ENCODE data around the gene GGT1. TPM values are rescaled to one million over a fixed set of nuclear protein-coding genes. Genes with fewer than 3 reads are reported as not detected.

The GGT1 gene
- total RNA-seq, 2 experiments from 2014 or later = 19.7 to 20.1 TPM

DNA sequence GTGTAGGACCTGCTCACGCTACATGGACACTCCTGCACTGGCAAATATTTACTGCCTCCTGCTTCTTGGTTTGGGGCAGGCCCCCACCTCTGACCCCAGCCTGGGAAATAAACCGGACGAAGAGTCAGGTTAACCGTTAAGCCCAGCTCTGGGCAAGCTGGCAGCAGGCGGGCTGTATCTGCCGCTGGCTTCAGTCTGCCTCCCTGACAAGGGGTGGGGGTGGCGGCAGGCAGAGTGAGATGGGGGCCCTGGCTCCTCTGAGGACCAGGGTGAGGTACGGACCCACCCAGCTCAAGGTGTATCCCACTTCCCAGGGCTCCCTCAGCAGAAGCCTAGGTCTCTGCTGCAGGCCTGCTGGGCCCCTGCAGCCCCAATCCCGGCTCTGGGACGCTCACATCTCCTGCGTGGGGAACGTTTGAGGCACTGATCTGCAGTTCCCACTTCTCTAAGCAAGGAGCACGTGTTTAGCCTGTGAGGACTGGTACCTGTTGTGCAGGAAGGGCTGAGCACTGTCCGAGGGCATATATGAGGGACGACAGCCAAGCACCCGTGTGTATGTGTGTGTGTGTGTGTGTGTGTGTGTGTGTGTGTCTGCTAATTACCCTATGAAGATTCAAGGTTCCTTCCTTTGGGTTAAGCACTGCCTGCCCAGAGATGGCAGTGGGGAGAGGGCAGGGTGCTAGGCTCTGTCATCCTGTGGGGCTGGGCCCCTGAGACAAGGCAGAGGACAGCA lies 9.0 kb upstream of the GGT1 start:
- POLR2A ChIA-PET = no interaction called here
- Mint-ChIP-seq H3K4me3 (no peak overlapping the region), H3K27ac (no peak overlapping the region), H3K36me3 (ENCODE audit: low read depth) (no peaks in the 10 kb centered on the region), H3K9me3 (no peaks in the 10 kb centered on the region), H3K4me1 (ENCODE audit: low read depth) (peaks cover 5% of the 10 kb centered on the region), H3K27me3 (peaks cover 6% of the 10 kb centered on the region)
- no peaks in the 10 kb centered on the region for H3K36me3 ChIP-seq (ENCODE audit: insufficient read depth, low read length)
- peaks cover 0 to 4% of the 10 kb centered on the region in 2 experiments for H3K9me3 ChIP-seq (ENCODE audit: control insufficient read depth in 1 of 2, insufficient read depth in 1 of 2, low read length in 2 of 2)
- intact Hi-C loops (cut with DNase I, micrococcal nuclease) = no loop called here
- peaks cover 3 to 6% of the 10 kb centered on the region in 2 experiments for H3K27me3 ChIP-seq (ENCODE audit: control insufficient read depth in 1 of 2, insufficient read depth in 2 of 2, low read length in 2 of 2)
- TF ChIP-seq CTCF (IDR thresholded peaks at IDR 0.05) = no peak
- H3K4me1 ChIP-seq (ENCODE audit: insufficient read depth, low read length) = peaks cover 12% of the 10 kb centered on the region
- ATAC-seq (ENCODE audit: poor library complexity) = no peak
- DNase-seq = peak in 1 of 14 experiments; percentile 7
- H3K27ac ChIP-seq (ENCODE audit: low read depth in 1 of 2, low read length in 2 of 2) = no peak overlapping the region
- H3K4me3 ChIP-seq (ENCODE audit: low read length) = no peak overlapping the region
- CTCF ChIA-PET = interaction anchor here (0.6 kb wide), 1 partner anchor 34 kb away, joined by 4 read pairs; no protein-coding TSS in a partner anchor

DNA sequence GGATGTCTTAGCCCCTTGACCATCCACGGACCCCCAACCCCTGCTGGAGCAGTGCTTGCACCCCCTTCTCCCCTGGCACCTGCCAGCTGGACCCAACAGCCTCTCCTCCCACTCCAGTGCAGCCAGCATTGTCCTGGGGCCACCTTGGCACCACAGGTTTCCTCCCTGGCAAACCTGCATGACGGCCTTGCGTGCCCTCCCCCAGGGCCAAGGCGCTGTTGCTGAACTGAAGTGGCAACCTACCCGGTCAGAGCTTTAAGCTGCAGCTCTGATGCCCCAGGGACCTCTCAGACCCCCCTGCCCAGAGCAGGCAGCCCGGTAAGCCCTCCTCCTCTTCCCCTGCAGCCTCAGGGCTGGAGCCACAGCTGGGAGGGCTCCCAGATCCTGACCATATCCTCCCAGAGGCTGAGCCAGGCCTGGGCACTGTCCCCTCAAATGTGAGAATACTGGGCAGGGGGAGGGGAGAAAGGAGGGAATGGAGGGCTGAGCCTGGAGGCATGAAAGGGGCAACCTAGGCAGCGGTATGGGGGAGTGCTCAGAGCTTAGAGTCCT lies 8.3 kb upstream of the GGT1 start:
- Mint-ChIP-seq H3K27me3 (peaks cover 6% of the 10 kb centered on the region), H3K4me3 (no peak overlapping the region), H3K9me3 (no peaks in the 10 kb centered on the region), H3K4me1 (ENCODE audit: low read depth) (peaks cover 8% of the 10 kb centered on the region), H3K27ac (no peak overlapping the region), H3K36me3 (ENCODE audit: low read depth) (no peaks in the 10 kb centered on the region)
- ChIA-PET CTCF (interaction anchor here (0.6 kb wide), 1 partner anchor 35 kb away, joined by 4 read pairs; no protein-coding TSS in a partner anchor), POLR2A (no interaction called here)
- Histone ChIP-seq H3K27ac (ENCODE audit: low read depth in 1 of 2, low read length in 2 of 2) (no peak overlapping the region), H3K36me3 (ENCODE audit: insufficient read depth, low read length) (no peaks in the 10 kb centered on the region), H3K4me3 (ENCODE audit: low read length) (no peak overlapping the region), H3K4me1 (ENCODE audit: insufficient read depth, low read length) (peaks cover 12% of the 10 kb centered on the region), H3K9me3 (ENCODE audit: control insufficient read depth in 1 of 2, insufficient read depth in 1 of 2, low read length in 2 of 2) (peaks cover 0 to 4% of the 10 kb centered on the region in 2 experiments), H3K27me3 (ENCODE audit: control insufficient read depth in 1 of 2, insufficient read depth in 2 of 2, low read length in 2 of 2) (peaks cover 3 to 6% of the 10 kb centered on the region in 2 experiments)
- no peak for ATAC-seq (ENCODE audit: poor library complexity)
- intact Hi-C loops (cut with DNase I, micrococcal nuclease) = no loop called here
- no peak for TF ChIP-seq CTCF (IDR thresholded peaks at IDR 0.05)
- DNase-seq = peak in 1 of 14 experiments; percentile 10

- intact Hi-C loops (cut with DNase I, micrococcal nuclease) = no loop called here
- peaks cover 6% of the 10 kb centered on the region for H3K27me3 Mint-ChIP-seq
- H3K9me3 Mint-ChIP-seq = no peaks in the 10 kb centered on the region
- ATAC-seq (ENCODE audit: poor library complexity) (no peak), DNase-seq (no peak)
- Histone ChIP-seq H3K36me3 (ENCODE audit: insufficient read depth, low read length) (no peaks in the 10 kb centered on the region), H3K4me1 (ENCODE audit: insufficient read depth, low read length) (peaks cover 12% of the 10 kb centered on the region), H3K27me3 (ENCODE audit: control insufficient read depth in 1 of 2, insufficient read depth in 2 of 2, low read length in 2 of 2) (peaks cover 3 to 6% of the 10 kb centered on the region in 2 experiments), H3K27ac (ENCODE audit: low read depth in 1 of 2, low read length in 2 of 2) (no peak overlapping the region), H3K4me3 (ENCODE audit: low read length) (no peak overlapping the region), H3K9me3 (ENCODE audit: control insufficient read depth in 1 of 2, insufficient read depth in 1 of 2, low read length in 2 of 2) (peaks cover 0 to 4% of the 10 kb centered on the region in 2 experiments)
- H3K4me3 Mint-ChIP-seq = no peak overlapping the region
- TF ChIP-seq CTCF (IDR thresholded peaks at IDR 0.05) = no peak
- H3K4me1 Mint-ChIP-seq (ENCODE audit: low read depth) = peaks cover 9% of the 10 kb centered on the region
- ChIA-PET CTCF (no interaction called here), POLR2A (no interaction called here)
- no peaks in the 10 kb centered on the region for H3K36me3 Mint-ChIP-seq (ENCODE audit: low read depth)
- H3K27ac Mint-ChIP-seq = no peak overlapping the region
These were observed 7.8 kb upstream of the GGT1 start for GRCh38 chr22:24595228-24595627.
